ENCODE data around the gene ICAM1. TPM values are rescaled to one million over a fixed set of nuclear protein-coding genes. Genes with fewer than 3 reads are reported as not detected.

Gene ICAM1
- total and polyA plus RNA-seq, 2 of the 13 experiments (the other 11 are each of a cell fraction or from before 2014, with no cell fraction given) = 37.9 to 98.4 TPM

GRCh38 chr19:10230173-10230860 is 40.6 kb upstream of the ICAM1 start (continued):
- TF ChIP-seq E2F2 (CRISPR knock-in tag; IDR thresholded peaks at IDR 0.05; ENCODE audit: borderline replicate concordance) (no peak), ARID3A (IDR thresholded peaks at IDR 0.05; ENCODE audit: low read depth, low read length) (no peak), ZNF552 (CRISPR knock-in tag; IDR thresholded peaks at IDR 0.05; ENCODE audit: borderline replicate concordance) (no peak), ZNF230 (CRISPR knock-in tag; IDR thresholded peaks at IDR 0.05) (no peak)

DNA sequence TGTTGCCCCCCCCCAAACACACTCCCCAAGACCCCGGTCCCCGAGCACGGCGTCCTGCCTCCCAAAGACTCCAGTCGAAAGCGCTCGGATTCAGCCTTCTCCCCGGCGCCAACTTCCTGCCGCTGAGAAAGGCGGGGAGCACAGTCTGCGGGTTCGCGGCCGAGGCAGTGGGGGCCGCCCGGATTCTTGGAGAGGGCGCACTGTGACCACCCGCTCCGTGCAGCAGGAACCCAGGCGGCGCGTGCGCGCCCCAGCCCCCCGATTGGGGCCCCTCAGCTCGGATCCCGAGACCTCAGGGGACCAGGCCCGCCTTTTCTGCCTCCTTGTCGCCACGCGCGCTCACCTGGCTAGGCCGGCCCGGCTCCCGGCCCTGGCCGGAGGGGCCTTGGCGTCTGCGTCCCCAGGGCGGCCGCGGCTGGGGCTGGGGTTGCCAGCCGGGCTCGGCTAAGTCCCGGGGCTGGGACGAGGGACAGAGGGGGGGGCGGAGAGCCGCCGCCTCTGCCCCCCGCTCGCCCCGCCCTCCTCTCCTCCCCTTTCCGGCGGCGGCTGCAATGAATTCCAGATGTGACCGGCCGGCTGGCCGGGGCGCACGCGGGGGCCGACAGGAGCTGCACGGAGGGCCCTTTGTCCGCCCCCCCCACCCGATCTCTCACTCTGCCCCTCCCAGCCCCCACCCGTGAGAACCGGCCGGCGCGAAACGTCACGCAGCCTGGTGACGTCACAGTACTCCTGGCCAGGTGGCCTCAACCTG is 39.9 kb upstream of the ICAM1 start, which contains the start of gene S1PR2:
S1PR2 (minus strand) TSS at position 471 of the 751 bp plus-strand sequence. CDS start 6,426 bp downstream, outside the sequence.
- no TSS peak for BruUV-seq (replicated peaks)
- H2AFZ ChIP-seq (ENCODE audit: low read length) = no peak within 1 kb of the TSS
- no peak within 1 kb of the TSS for H3K27ac ChIP-seq (ENCODE audit: extremely low read length, insufficient read depth, low read length)
- intact Hi-C loops (cut with micrococcal nuclease; ENCODE audit: unreplicated experiment) = loop anchor here (1.0 kb wide), 1 partner anchor 19 kb away; no protein-coding TSS in a partner anchor
- peaks cover 40% of the 10 kb centered on the region for H3K4me1 ChIP-seq (ENCODE audit: insufficient read depth, low read length)
- H3K79me2 ChIP-seq (ENCODE audit: insufficient read depth, low read length) = no peaks in the 10 kb centered on the region
- DNase-seq (ENCODE audit: low spot score) (peak; percentile 36), FAIRE-seq (no peak), ATAC-seq (peak; percentile 71)
- ChIA-PET CTCF (ENCODE audit: low intra/inter-chr PET ratio, low total read pairs) (interaction anchor here (1.4 kb wide), 1 partner anchor 19 kb away, joined by 5 read pairs; no protein-coding TSS in a partner anchor), POLR2A (interaction anchor here (0.5 to 1.2 kb wide), 3 partner anchors 9 to 28 kb away, joined by 3 to 4 read pairs (median 3); no protein-coding TSS in a partner anchor)
- peak within 1 kb of the TSS; percentile 90 for H3K4me2 ChIP-seq (ENCODE audit: low read depth, low read length)
- no peaks in the 10 kb centered on the region for H3K36me3 ChIP-seq (replicated peaks in 1 of 2; ENCODE audit: control insufficient read depth in 1 of 2, insufficient read depth in 2 of 2, low read length in 2 of 2)
- no peaks in the 10 kb centered on the region for H3K9me3 ChIP-seq (ENCODE audit: low read length)
- peak within 1 kb of the TSS; percentile 72 to 77 (median 74) for H3K4me3 ChIP-seq (replicated peaks in 1 of 3; ENCODE audit: insufficient read depth in 1 of 3, low read depth in 2 of 3, low read length in 3 of 3)
- peaks cover 2 to 11% of the 10 kb centered on the region in 2 experiments; a peak in 4 of 5 replicates for H3K27me3 ChIP-seq (ENCODE audit: control insufficient read depth in 1 of 2, insufficient read depth in 2 of 2, low read length in 2 of 2)
- H3K9ac ChIP-seq (ENCODE audit: insufficient read depth, low read depth, low read length) = peak within 1 kb of the TSS; percentile 59
- no CpG with 5 or more reads among the region's 73 CpGs for WGBS (ENCODE audit: low lambda C conversion rate)
- H4K20me1 ChIP-seq (ENCODE audit: insufficient read depth, low read length) = no peaks in the 10 kb centered on the region
- in situ Hi-C loops (cut with HindIII; ENCODE audit: extremely low pct_ligation_motif_present, low pct_unique_long_range_greater_than_20kb) = loop anchor here (10.0 kb wide), 1 partner anchor 296 kb away; the partner anchor contains the start of gene OLFM2
- TF ChIP-seq CBX5 (CRISPR knock-in tag; IDR thresholded peaks at IDR 0.05; ENCODE audit: borderline replicate concordance) = no peak
- TF ChIP-seq SP4 (CRISPR knock-in tag; IDR thresholded peaks at IDR 0.05) = no peak
- 0 out of 2 replicates have a peak, but pooled peaks have one; percentile 61 for TF ChIP-seq ZBTB21 (CRISPR knock-in tag; IDR thresholded peaks at IDR 0.05)
- TF ChIP-seq ZNF687 (CRISPR knock-in tag; IDR thresholded peaks at IDR 0.05) = peak; percentile 78
- TF ChIP-seq ETV6 (CRISPR knock-in tag; conservative IDR thresholded peaks at IDR 0.05) = no peak
- 0 out of 2 replicates have a peak, but pooled peaks have one; percentile 36 for TF ChIP-seq ZNF761 (CRISPR knock-in tag; conservative IDR thresholded peaks at IDR 0.05)
- TF ChIP-seq ERF (CRISPR knock-in tag; IDR thresholded peaks at IDR 0.05) = 0 out of 2 replicates have a peak, but pooled peaks have one; percentile 16
- TF ChIP-seq TBX2 (CRISPR knock-in tag; IDR thresholded peaks at IDR 0.05; ENCODE audit: borderline replicate concordance) = no peak
- TF ChIP-seq MYNN (CRISPR knock-in tag; IDR thresholded peaks at IDR 0.05; ENCODE audit: low read depth) = no peak

All from HepG2 (cell line).